GM12875 (cell line): ENCODE data around the gene ZNF92.
"Not testable (repeated sequence)": the region's sequence is repeated elsewhere in the genome, so short reads cannot be mapped to it uniquely, and the experiment has no call there.

ENCODE experiments used
- H3K4me3 ChIP-seq: one replicate; pipeline ENCODE4 v1.5.1; 2011; ENCODE audit warnings: low read depth, low read length, control low read depth
- TF ChIP-seq, protein P1 (sequence below): IDR thresholded peaks from 2 replicates; pipeline ENCODE4 v1.5.1; 2011; ENCODE audit warnings: low read depth, mild to moderate bottlenecking, control low read depth, inconsistent platforms, low read length, moderate library complexity, borderline replicate concordance; ENCODE audit not compliant: insufficient read depth

The ZNF92 gene

DNA sequence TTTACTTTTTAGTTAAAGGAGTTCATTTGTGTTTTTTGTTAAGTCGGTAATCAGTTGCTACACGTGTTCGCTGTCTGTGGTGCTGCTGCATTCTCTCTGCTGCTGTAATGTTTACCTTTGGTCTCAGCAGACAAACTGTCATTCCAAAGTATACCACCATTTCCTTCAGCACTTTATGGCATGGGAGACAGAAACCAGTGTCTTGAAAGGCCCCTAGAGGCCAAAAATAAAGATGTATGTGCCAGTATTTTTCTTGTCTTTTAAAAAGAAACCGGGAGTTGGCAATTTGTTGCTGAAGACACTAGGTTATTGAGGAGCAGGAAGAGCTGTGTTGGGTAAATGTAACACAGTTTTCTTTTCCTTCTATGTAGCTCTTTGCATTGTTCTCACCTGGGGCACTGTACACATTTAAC, 24.1 kb downstream of the ZNF92 start:
- H3K4me3 ChIP-seq, result no peak overlapping the region
- TF ChIP-seq, protein P1, sequence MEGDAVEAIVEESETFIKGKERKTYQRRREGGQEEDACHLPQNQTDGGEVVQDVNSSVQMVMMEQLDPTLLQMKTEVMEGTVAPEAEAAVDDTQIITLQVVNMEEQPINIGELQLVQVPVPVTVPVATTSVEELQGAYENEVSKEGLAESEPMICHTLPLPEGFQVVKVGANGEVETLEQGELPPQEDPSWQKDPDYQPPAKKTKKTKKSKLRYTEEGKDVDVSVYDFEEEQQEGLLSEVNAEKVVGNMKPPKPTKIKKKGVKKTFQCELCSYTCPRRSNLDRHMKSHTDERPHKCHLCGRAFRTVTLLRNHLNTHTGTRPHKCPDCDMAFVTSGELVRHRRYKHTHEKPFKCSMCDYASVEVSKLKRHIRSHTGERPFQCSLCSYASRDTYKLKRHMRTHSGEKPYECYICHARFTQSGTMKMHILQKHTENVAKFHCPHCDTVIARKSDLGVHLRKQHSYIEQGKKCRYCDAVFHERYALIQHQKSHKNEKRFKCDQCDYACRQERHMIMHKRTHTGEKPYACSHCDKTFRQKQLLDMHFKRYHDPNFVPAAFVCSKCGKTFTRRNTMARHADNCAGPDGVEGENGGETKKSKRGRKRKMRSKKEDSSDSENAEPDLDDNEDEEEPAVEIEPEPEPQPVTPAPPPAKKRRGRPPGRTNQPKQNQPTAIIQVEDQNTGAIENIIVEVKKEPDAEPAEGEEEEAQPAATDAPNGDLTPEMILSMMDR, result no peak

DNA sequence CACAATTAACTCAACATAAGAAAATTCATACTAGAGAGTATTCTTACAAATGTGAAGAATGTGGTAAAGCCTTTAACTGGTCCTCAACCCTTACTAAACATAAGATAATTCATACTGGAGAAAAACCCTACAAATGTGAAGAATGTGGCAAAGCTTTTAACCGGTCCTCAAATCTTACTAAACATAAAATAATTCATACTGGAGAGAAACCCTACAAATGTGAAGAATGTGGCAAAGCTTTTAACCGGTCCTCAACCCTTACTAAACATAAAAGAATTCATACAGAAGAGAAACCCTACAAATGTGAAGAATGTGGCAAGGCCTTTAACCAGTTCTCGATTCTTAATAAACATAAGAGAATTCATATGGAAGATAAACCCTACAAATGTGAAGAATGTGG, 25.0 kb downstream of the ZNF92 start:
- not testable (repeated sequence) for H3K4me3 ChIP-seq

DNA sequence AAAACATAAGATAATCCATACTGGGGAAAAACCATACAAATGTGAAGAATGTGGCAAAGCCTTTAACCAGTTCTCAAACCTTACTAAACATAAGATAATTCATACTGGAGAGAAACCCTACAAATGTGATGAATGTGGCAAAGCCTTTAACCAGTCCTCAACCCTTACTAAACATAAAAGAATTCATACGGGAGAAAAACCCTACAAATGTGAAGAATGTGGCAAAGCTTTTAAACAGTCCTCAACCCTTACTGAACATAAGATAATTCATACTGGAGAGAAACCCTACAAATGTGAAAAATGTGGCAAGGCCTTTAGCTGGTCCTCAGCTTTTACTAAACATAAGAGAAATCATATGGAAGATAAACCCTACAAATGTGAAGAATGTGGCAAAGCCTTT, 25.4 kb downstream of the ZNF92 start:
- not testable (repeated sequence) for H3K4me3 ChIP-seq

DNA sequence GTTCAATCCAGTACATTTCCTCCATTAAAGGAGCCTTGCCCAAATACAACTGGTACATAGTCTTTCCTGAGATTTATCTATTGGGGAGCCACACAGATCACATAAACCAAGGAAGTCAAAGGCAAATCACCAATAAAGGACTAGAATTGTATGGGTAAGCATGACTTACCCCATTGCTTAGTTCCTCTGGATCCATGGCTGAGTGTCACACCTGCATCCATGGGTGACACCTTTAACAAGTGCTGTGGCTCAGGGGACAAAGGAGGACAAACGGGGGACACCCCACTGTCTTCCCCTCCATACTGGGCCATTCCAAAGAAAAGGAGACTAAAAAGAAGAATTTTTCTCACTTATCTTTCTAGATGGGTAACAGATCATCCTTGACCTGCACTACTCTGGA, 30.4 kb downstream of the ZNF92 start:
- TF ChIP-seq, protein P1, result no peak
- H3K4me3 ChIP-seq, result no peak overlapping the region

DNA sequence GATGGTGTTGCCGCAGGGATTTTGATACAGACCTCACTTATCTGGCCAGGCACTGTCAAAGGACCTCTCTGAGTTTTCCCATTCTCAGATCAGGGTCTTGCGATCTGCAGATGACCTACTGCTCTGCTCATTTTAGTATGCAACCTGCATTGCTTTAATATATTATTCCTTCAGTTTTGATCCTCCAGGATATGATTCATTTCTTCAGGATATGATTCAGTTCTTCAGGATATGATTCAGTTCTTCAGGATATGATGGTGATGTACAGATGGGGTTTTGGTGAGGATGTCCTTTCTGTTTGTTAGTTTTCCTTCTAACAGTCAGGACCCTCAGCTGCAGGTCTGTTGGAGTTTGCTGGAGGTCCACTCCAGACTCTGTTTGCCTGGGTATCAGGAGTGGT, 33.1 kb downstream of the ZNF92 start:
- not testable (repeated sequence) for H3K4me3 ChIP-seq

DNA sequence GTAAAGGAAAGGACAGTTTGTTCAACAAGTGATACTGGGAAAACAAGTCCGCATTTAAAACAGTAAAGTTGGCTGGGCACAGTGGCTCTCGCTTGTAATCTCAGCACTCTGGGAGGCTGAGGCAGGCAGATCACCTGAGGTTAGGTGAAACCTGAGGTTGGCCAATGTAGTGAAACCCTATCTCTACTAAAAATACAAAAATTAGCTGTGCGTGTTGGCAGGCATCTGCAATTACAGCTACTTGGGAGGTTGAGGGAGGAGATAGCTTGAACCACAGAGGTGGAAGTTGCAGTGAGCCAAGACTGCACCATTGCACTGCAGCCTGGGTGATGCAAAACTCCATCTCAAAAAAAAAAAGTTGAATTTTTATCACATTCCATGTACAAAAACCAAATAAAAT, 35.7 kb downstream of the ZNF92 start:
- H3K4me3 ChIP-seq, result no peak overlapping the region
- TF ChIP-seq, protein P1, result no peak

DNA sequence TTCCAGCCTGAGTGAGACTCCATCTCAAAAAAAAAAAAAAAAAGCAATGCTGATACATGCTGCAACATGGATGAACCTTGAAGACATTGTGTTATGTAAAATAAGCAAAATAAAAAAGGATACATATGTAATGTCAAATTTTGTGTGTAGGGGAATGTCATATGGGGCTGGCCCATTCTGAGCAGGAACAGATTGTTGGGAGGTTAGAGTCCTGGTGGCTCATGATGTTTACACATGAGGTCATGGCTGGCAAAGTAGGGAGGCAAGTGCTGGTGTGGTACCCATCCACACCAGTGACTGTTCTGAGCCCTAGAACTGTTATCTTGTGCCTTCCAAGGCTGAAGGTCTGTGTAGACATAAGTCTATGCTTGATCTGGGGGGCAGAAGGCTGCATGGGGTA, 37.6 kb downstream of the ZNF92 start:
- H3K4me3 ChIP-seq, result no peak overlapping the region
- TF ChIP-seq, protein P1, result no peak

DNA sequence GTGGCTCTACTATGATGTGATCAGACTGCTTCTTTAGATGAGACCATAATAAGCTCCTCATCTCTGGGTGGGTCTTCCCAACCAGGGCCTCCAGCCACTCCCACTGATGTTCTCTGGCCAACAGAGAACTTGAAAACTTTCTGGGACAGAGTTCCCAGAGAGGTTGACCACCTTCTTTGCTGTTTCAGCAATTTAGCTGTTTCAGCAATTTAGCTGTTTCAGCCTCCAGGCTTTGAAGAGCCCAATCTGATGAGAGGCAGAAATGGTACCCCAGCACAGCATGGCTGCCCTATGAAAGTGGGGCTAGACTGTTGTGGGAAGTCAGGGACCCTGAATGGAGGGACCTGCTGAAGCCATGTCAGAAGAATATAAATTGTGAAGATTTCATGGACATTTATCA, 49.0 kb downstream of the ZNF92 start:
- TF ChIP-seq, protein P1, result no peak
- no peak overlapping the region for H3K4me3 ChIP-seq

DNA sequence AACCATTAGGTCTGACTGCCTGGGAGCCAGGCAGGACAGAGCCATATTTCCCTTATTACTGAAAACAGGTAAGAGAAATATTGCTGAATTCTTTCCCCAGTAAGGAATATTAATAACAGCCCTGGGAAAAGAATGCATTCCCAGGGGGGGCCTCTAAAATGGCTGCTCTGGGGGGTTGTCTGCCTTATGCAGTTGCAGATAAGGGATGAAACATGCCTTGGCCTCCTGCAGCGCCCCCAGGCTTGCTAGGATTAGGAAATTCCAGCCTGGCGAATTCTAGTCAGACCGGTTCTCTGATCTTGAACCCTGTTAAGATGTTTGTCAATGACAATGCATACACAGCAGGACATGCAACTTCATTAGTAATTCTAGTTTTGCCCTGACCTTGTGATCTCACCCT, 49.6 kb downstream of the ZNF92 start:
- H3K4me3 ChIP-seq, result not testable (repeated sequence)
